Osteocyte (in vitro differentiated cells): ENCODE measurements around the gene ODF2L. TPM values are rescaled to one million over a fixed set of nuclear protein-coding genes. Genes with fewer than 3 reads are reported as not detected.

ENCODE experiments used
- DNase-seq: peaks from one replicate; pipeline ENCODE4 v3.0.0; 2021; ENCODE audit warnings: mixed read lengths; ENCODE audit not compliant: unreplicated experiment; ENCODE audit errors: extremely low spot score
- H3K27ac Mint-ChIP-seq: one replicate; pipeline ENCODE4 v1.8.0; 2021; ENCODE audit warnings: mild to moderate bottlenecking, mixed read lengths; ENCODE audit not compliant: unreplicated experiment
- H3K27me3 Mint-ChIP-seq: one replicate; pipeline ENCODE4 v1.8.0; 2021; ENCODE audit warnings: mixed read lengths; ENCODE audit not compliant: unreplicated experiment
- H3K36me3 Mint-ChIP-seq: one replicate; pipeline ENCODE4 v1.8.0; 2021; ENCODE audit warnings: mixed read lengths; ENCODE audit not compliant: unreplicated experiment
- H3K4me1 Mint-ChIP-seq: one replicate; pipeline ENCODE4 v1.8.0; 2021; ENCODE audit warnings: mixed read lengths; ENCODE audit not compliant: unreplicated experiment
- H3K4me3 Mint-ChIP-seq: one replicate; pipeline ENCODE4 v1.8.0; 2021; ENCODE audit warnings: mild to moderate bottlenecking, moderate library complexity, mixed read lengths; ENCODE audit not compliant: unreplicated experiment
- H3K9me3 Mint-ChIP-seq: one replicate; pipeline ENCODE4 v1.8.0; 2021; ENCODE audit warnings: mixed read lengths; ENCODE audit not compliant: unreplicated experiment
- microRNA-seq: library from miRNA; unstranded; fragments of <30 nt; microRNA quantifications from one replicate; pipeline ENCODE4 v1.1.0, GENCODE V29; 2020; ENCODE audit not compliant: unreplicated experiment
- total RNA-seq: library from RNA; stranded (reverse); gene quantifications from 2 replicates; pipeline ENCODE4 v1.2.1, GENCODE V29; 2021
- TF ChIP-seq, protein P1 (sequence below): fragments of 200-600 bp; sonication (generic); IDR thresholded peaks from 2 replicates; pipeline ENCODE4 v1.5.0; 2021; ENCODE audit warnings: antibody characterized with exemption, mild to moderate bottlenecking, moderate library complexity

The ODF2L gene
- total RNA-seq, 1 donor from 2014 or later = 50.6 TPM

DNA sequence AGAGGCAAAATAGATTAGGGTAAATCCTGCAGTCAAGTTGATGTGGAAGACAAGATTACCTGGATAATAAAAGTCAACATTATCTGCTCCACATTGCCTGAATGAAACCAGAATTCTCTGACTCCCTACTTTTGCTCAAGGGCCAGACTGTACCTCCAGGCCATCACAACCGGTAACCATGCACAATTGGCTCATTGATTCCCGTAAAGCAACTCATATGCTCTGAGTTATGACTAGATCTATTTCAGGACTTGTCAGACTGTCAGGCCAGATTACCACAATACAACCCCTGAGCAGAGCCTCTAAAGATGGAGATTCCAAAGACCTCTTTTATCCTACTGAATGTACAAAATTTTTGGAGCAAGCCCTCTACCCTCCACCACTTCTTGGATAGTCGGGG, 90.4 kb downstream of the ODF2L start:
- no peak overlapping the region for H3K4me3 Mint-ChIP-seq
- peaks cover 7% of the 10 kb centered on the region for H3K9me3 Mint-ChIP-seq
- TF ChIP-seq, protein P1, sequence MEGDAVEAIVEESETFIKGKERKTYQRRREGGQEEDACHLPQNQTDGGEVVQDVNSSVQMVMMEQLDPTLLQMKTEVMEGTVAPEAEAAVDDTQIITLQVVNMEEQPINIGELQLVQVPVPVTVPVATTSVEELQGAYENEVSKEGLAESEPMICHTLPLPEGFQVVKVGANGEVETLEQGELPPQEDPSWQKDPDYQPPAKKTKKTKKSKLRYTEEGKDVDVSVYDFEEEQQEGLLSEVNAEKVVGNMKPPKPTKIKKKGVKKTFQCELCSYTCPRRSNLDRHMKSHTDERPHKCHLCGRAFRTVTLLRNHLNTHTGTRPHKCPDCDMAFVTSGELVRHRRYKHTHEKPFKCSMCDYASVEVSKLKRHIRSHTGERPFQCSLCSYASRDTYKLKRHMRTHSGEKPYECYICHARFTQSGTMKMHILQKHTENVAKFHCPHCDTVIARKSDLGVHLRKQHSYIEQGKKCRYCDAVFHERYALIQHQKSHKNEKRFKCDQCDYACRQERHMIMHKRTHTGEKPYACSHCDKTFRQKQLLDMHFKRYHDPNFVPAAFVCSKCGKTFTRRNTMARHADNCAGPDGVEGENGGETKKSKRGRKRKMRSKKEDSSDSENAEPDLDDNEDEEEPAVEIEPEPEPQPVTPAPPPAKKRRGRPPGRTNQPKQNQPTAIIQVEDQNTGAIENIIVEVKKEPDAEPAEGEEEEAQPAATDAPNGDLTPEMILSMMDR = no peak
- DNase-seq = no peak
- peaks cover 18% of the 10 kb centered on the region for H3K27me3 Mint-ChIP-seq
- H3K27ac Mint-ChIP-seq = no peak overlapping the region
- no peaks in the 10 kb centered on the region for H3K36me3 Mint-ChIP-seq
- H3K4me1 Mint-ChIP-seq = no peaks in the 10 kb centered on the region

DNA sequence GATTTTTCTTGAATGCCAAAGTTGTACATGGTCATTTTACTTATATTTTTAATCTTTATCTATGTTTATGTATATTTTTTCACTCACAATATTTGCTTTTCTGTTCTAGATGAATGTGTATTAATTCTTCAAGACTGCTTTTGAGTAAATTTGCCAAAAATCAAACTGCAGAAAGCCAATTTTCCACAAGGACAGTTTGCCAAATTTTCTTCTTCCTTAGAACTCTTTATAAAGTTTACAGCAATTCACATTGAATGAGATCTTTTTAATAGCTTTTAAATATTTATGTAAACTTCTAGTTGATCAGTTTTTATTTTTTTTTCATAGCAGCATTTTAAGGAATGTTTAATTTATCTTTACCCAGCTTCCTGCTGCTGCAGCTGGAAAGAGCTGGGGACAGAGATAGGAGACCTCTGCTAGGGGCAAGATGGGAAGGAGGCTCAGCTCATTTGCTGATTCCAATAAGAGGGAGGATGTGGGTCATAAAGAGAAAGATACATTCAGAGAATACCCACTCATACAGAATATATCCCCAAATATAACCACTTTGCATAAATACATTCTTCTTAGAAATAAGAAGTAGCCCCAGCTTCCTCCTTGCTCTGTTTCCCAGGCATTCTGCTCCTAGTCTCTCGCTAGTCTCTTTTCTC, 93.0 kb downstream of the ODF2L start:
- Mint-ChIP-seq H3K27me3 (peaks cover 30% of the 10 kb centered on the region), H3K9me3 (peaks cover 23% of the 10 kb centered on the region)
- TF ChIP-seq, protein P1 = no peak

More for the DNA sequence above, 93.0 kb downstream of the ODF2L start:
- no peak overlapping the region for H3K4me3 Mint-ChIP-seq
- DNase-seq = no peak
- H3K4me1 Mint-ChIP-seq = no peaks in the 10 kb centered on the region
- H3K27ac Mint-ChIP-seq = no peak overlapping the region
- no peaks in the 10 kb centered on the region for H3K36me3 Mint-ChIP-seq

Small RNA genes lying within 50 kb of the gene (microRNA-seq; reads per million reads assigned to microRNA genes)
- not detected for gene MIR7856

Other genes starting within 250 kb of the ODF2L start
- gene COL24A1, start 239.6 kb downstream of the ODF2L start, total RNA-seq = 0.46 and 0.47 TPM in 2 replicates
- 0.13 TPM in 1 of 2 replicates, not detected in the other for gene CLCA2, start 27.8 kb upstream of the ODF2L start, total RNA-seq
- not detected in 2 replicates for gene CLCA1, start 72.6 kb upstream of the ODF2L start, total RNA-seq
- not detected in 2 replicates for gene CLCA4, start 150.8 kb upstream of the ODF2L start, total RNA-seq